Keratinocyte (primary cell): Measurements from ENCODE around the gene TUBB.

Source experiments
- CTCF ChIP-seq, 3 experiments: IDR thresholded peaks in 1 of 3; conservative IDR thresholded peaks in 1 of 3; optimal IDR thresholded peaks in 1 of 3; 2 replicates in 2 of 3; 3 replicates in 1 of 3; pipeline versions ENCODE3 to v1.5.1; 2011; ENCODE audit warnings: low read length in 3 of 3, mild to moderate bottlenecking in 3 of 3, moderate library complexity in 2 of 3, control low read depth in 1 of 3, inconsistent platforms in 1 of 3; ENCODE audit not compliant: insufficient read depth in 2 of 3; ENCODE audit errors: extremely low read depth in 1 of 3
- EZH2 ChIP-seq: IDR thresholded peaks from one replicate; pipeline ENCODE4 v1.6.1; 2012; ENCODE audit warnings: inconsistent platforms, mild to moderate bottlenecking, low read length, moderate library complexity

GRCh38 chr6:30767158-30767943 lies 47.2 kb downstream of the TUBB start:
- TF ChIP-seq CTCF (optimal IDR thresholded peaks at IDR 0.05 in 1 of 3, IDR thresholded peaks at IDR 0.05 in 1 of 3, conservative IDR thresholded peaks at IDR 0.05 in 1 of 3; ENCODE audit: extremely low read depth in 1 of 3, insufficient read depth in 2 of 3, low read length in 3 of 3) = no peak
- no peak for TF ChIP-seq EZH2
